ENCODE measurements around the gene ZFAND5.

The ZFAND5 gene

GRCh38 chr9:72305707-72306106 lies 59.3 kb downstream of the ZFAND5 start:
- H3K4me1 ChIP-seq (ENCODE audit: control insufficient read depth in 1 of 2, insufficient read depth in 1 of 2, low read depth in 1 of 2, low read length in 1 of 2), result peaks cover 51 to 56% of the 10 kb centered on the region in 2 experiments
- H3K9me3 ChIP-seq, result no peaks in the 10 kb centered on the region
- TF ChIP-seq CTCF (IDR thresholded peaks at IDR 0.05), result no peak
- peak overlapping the region; percentile 55 to 56 for H3K4me3 ChIP-seq (ENCODE audit: low read depth in 1 of 2, low read length in 1 of 2)
- no peaks in the 10 kb centered on the region for H3K36me3 ChIP-seq
- no peaks in the 10 kb centered on the region for H3K27me3 ChIP-seq
- H3K27ac ChIP-seq, result peak overlapping the region; percentile 88

GRCh38 chr9:72305102-72305546 lies 59.9 kb downstream of the ZFAND5 start:
- TF ChIP-seq CTCF (IDR thresholded peaks at IDR 0.05), result no peak
- peak overlapping the region; percentile 88 for H3K27ac ChIP-seq
- H3K36me3 ChIP-seq, result no peaks in the 10 kb centered on the region
- peaks cover 51 to 56% of the 10 kb centered on the region in 2 experiments for H3K4me1 ChIP-seq (ENCODE audit: control insufficient read depth in 1 of 2, insufficient read depth in 1 of 2, low read depth in 1 of 2, low read length in 1 of 2)
- no peaks in the 10 kb centered on the region for H3K27me3 ChIP-seq
- H3K4me3 ChIP-seq (ENCODE audit: low read depth in 1 of 2, low read length in 1 of 2), result peak overlapping the region; percentile 55 to 56
- H3K9me3 ChIP-seq, result no peaks in the 10 kb centered on the region

GRCh38 chr9:72304538-72304937 lies 60.5 kb downstream of the ZFAND5 start:
- peak overlapping the region; percentile 55 to 56 for H3K4me3 ChIP-seq (ENCODE audit: low read depth in 1 of 2, low read length in 1 of 2)
- peak overlapping the region; percentile 88 for H3K27ac ChIP-seq
- peaks cover 51 to 56% of the 10 kb centered on the region in 2 experiments for H3K4me1 ChIP-seq (ENCODE audit: control insufficient read depth in 1 of 2, insufficient read depth in 1 of 2, low read depth in 1 of 2, low read length in 1 of 2)
- H3K9me3 ChIP-seq, result no peaks in the 10 kb centered on the region
- TF ChIP-seq CTCF (IDR thresholded peaks at IDR 0.05), result no peak
- H3K36me3 ChIP-seq, result no peaks in the 10 kb centered on the region
- no peaks in the 10 kb centered on the region for H3K27me3 ChIP-seq
